ENCODE measurements around the gene PRR14.

DNA sequence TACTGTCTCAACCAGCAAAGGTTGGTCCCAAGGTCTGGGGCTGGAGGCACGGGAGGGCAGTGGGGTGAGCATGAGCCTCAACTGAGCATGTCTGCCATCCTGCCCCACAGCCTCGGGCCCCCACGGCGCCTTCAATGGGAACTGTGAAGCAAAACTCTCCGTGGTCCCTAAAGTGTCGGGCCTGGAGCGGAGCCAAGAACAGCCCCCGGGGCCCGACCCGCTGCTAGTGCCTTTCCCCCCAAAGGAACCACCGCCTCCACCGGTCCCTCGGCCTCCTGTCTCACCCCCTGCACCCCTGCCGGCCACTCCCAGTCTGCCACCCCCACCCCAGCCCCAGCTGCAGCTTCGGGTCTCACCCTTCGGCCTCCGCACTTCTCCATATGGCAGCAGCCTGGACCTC is 11.7 kb downstream of the PRR14 start:
- TF ChIP-seq, protein P1, sequence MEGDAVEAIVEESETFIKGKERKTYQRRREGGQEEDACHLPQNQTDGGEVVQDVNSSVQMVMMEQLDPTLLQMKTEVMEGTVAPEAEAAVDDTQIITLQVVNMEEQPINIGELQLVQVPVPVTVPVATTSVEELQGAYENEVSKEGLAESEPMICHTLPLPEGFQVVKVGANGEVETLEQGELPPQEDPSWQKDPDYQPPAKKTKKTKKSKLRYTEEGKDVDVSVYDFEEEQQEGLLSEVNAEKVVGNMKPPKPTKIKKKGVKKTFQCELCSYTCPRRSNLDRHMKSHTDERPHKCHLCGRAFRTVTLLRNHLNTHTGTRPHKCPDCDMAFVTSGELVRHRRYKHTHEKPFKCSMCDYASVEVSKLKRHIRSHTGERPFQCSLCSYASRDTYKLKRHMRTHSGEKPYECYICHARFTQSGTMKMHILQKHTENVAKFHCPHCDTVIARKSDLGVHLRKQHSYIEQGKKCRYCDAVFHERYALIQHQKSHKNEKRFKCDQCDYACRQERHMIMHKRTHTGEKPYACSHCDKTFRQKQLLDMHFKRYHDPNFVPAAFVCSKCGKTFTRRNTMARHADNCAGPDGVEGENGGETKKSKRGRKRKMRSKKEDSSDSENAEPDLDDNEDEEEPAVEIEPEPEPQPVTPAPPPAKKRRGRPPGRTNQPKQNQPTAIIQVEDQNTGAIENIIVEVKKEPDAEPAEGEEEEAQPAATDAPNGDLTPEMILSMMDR (IDR thresholded peaks at IDR 0.05; ENCODE audit: insufficient read depth, low read length) = no peak
- TF ChIP-seq GABPA (IDR thresholded peaks at IDR 0.05; ENCODE audit: low read depth) = no peak
